ENCODE data around the gene EFS. TPM values are rescaled to one million over a fixed set of nuclear protein-coding genes. Genes with fewer than 3 reads are reported as not detected.

The EFS gene
- polyA plus RNA-seq, 1 experiment: 2.7 TPM

- Histone ChIP-seq H3K27me3 (ENCODE audit: control insufficient read depth, insufficient read depth, low read length) (no peaks in the 10 kb centered on the region), H3K4me3 (ENCODE audit: low read depth, low read length) (no peak overlapping the region), H3K36me3 (ENCODE audit: control insufficient read depth, insufficient read depth, low read length) (no peaks in the 10 kb centered on the region)
- ChIA-PET CTCF (interaction anchor here (0.8 to 4.2 kb wide), 7 partner anchors 11 to 34 kb away, joined by 3 to 15 read pairs (median 4); no protein-coding TSS in a partner anchor), POLR2A (no interaction called here)
- DNase-seq (ENCODE audit: low read depth): no peak
- no peak for TF ChIP-seq CTCF (IDR thresholded peaks at IDR 0.05; ENCODE audit: insufficient read depth, low read depth, low read length)
Measured at GRCh38 chr14:23345987-23346692, 18.8 kb downstream of the EFS start.

- POLR2A ChIA-PET: no interaction called here
- 0 out of 2 replicates have a peak, but pooled peaks have one; percentile 2 for TF ChIP-seq CTCF (IDR thresholded peaks at IDR 0.05; ENCODE audit: insufficient read depth, low read depth, low read length)
- Histone ChIP-seq H3K36me3 (ENCODE audit: control insufficient read depth, insufficient read depth, low read length) (no peaks in the 10 kb centered on the region), H3K27me3 (ENCODE audit: control insufficient read depth, insufficient read depth, low read length) (no peaks in the 10 kb centered on the region), H3K4me3 (ENCODE audit: low read depth, low read length) (no peak overlapping the region)
- no peak for DNase-seq (ENCODE audit: low read depth)
- CTCF ChIA-PET: interaction anchor here (4.2 kb wide), 1 partner anchor 35 kb away, joined by 15 read pairs; no protein-coding TSS in a partner anchor
Measured at GRCh38 chr14:23344481-23344880, 20.5 kb downstream of the EFS start.

GRCh38 chr14:23339506-23340268, 25.3 kb downstream of the EFS start:
- no peaks in the 10 kb centered on the region for H3K36me3 ChIP-seq (ENCODE audit: control insufficient read depth, insufficient read depth, low read length)
- CTCF ChIA-PET: interaction anchor here (2.9 kb wide), 1 partner anchor 40 kb away, joined by 11 read pairs; no protein-coding TSS in a partner anchor
- H3K4me3 ChIP-seq (ENCODE audit: low read depth, low read length): no peak overlapping the region
- no peaks in the 10 kb centered on the region for H3K27me3 ChIP-seq (ENCODE audit: control insufficient read depth, insufficient read depth, low read length)
- no peak for DNase-seq (ENCODE audit: low read depth)
- POLR2A ChIA-PET: no interaction called here
- TF ChIP-seq CTCF (IDR thresholded peaks at IDR 0.05; ENCODE audit: insufficient read depth, low read depth, low read length): no peak

GRCh38 chr14:23335623-23336022, 29.3 kb downstream of the EFS start:
- H3K4me3 ChIP-seq (ENCODE audit: low read depth, low read length): no peak overlapping the region
- ChIA-PET POLR2A (no interaction called here), CTCF (interaction anchor here (1.7 to 11.5 kb wide), 2 partner anchors 10 to 44 kb away, joined by 4 to 132 read pairs; partner anchors contain the start of gene CMTM5)
- no peak for DNase-seq (ENCODE audit: low read depth)
- no peak for TF ChIP-seq CTCF (IDR thresholded peaks at IDR 0.05; ENCODE audit: insufficient read depth, low read depth, low read length)
- no peaks in the 10 kb centered on the region for H3K27me3 ChIP-seq (ENCODE audit: control insufficient read depth, insufficient read depth, low read length)
- no peaks in the 10 kb centered on the region for H3K36me3 ChIP-seq (ENCODE audit: control insufficient read depth, insufficient read depth, low read length)
